Measurements from ENCODE around the gene NCKAP5L.

The NCKAP5L gene

DNA sequence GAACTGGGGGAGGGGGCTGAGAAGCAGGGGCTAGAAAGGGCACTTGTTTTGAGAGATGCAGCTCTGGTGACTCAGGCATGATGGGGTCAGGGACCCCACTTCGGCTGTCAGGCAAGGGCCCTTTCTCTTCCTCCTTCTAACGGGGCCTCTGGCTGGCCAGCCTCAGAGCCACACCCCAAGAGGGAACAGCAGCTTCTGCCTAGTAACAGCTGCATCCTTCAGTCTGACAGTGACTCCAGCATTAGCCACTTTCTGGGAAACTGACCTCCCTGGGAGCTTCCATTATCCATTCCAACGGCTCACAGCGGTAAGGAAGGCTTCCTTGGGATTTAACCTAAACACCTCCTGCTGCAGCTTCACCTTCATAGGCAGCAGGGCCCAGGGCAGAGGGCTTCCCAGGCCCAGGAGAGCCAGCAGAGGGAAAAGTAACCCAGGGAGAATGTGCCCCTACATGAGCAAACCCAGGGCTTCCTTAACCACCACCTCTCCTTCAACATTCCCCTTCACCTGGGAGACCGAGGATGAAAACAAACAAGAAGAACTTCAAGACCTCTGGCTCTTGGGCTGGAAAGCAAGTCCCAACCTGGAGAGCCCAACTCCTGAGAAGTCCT is 2.7 kb downstream of the NCKAP5L start:
- Histone ChIP-seq H3K9me2 (replicated peaks; ENCODE audit: insufficient read depth, low read length) (no peaks in the 10 kb centered on the region), H4K20me1 (ENCODE audit: low read depth, low read length) (no peaks in the 10 kb centered on the region), H3K36me3 (ENCODE audit: low read length) (no peaks in the 10 kb centered on the region), H3K9me3 (ENCODE audit: insufficient read depth, low read length) (no peaks in the 10 kb centered on the region), H3K79me2 (ENCODE audit: insufficient read depth, low read length) (no peaks in the 10 kb centered on the region), H3K27me3 (ENCODE audit: low read length) (no peaks in the 10 kb centered on the region), H3F3A (ENCODE audit: insufficient read depth) (no peaks in the 10 kb centered on the region), H3K27ac (ENCODE audit: low read depth, low read length) (no peak overlapping the region), H3K4me2 (ENCODE audit: low read depth, low read length, poor library complexity, severe bottlenecking) (no peak overlapping the region), H3K4me3 (ENCODE audit: insufficient read depth, low read length, poor library complexity, severe bottlenecking) (no peak overlapping the region), H3K9ac (ENCODE audit: low read length) (no peak overlapping the region), H2AFZ (ENCODE audit: low read depth, low read length, severe bottlenecking) (no peak overlapping the region)
- TF ChIP-seq, protein P1, sequence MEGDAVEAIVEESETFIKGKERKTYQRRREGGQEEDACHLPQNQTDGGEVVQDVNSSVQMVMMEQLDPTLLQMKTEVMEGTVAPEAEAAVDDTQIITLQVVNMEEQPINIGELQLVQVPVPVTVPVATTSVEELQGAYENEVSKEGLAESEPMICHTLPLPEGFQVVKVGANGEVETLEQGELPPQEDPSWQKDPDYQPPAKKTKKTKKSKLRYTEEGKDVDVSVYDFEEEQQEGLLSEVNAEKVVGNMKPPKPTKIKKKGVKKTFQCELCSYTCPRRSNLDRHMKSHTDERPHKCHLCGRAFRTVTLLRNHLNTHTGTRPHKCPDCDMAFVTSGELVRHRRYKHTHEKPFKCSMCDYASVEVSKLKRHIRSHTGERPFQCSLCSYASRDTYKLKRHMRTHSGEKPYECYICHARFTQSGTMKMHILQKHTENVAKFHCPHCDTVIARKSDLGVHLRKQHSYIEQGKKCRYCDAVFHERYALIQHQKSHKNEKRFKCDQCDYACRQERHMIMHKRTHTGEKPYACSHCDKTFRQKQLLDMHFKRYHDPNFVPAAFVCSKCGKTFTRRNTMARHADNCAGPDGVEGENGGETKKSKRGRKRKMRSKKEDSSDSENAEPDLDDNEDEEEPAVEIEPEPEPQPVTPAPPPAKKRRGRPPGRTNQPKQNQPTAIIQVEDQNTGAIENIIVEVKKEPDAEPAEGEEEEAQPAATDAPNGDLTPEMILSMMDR (IDR thresholded peaks at IDR 0.05; ENCODE audit: insufficient read depth, low read length, poor library complexity, severe bottlenecking) = no peak
- TF ChIP-seq EZH2phosphoT487 (conservative IDR thresholded peaks at IDR 0.05; ENCODE audit: low read length) = no peak

DNA sequence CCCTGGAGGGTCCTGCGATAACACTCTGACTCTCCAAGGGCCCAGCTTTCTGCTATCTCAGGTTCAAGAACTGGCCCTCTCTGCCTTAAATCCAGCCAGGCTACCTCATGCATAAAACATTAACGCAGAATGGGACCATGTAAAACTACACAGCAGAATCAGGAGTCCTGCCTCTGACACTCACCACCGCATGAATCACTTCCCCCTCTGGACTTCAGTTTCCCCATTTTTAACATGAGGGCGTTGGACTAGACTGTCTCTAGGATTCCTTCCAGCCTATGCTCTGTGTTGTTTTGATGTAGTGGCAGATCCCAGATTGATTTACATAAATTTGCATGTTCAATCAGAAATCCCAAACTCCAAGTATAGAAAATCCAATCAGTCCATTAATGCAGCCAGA is 3.3 kb downstream of the NCKAP5L start:
- Histone ChIP-seq H3K9ac (ENCODE audit: low read length) (no peak overlapping the region), H3F3A (ENCODE audit: insufficient read depth) (no peaks in the 10 kb centered on the region), H3K79me2 (ENCODE audit: insufficient read depth, low read length) (no peaks in the 10 kb centered on the region), H4K20me1 (ENCODE audit: low read depth, low read length) (no peaks in the 10 kb centered on the region), H2AFZ (ENCODE audit: low read depth, low read length, severe bottlenecking) (no peak overlapping the region), H3K36me3 (ENCODE audit: low read length) (no peaks in the 10 kb centered on the region), H3K9me2 (replicated peaks; ENCODE audit: insufficient read depth, low read length) (no peaks in the 10 kb centered on the region), H3K27ac (ENCODE audit: low read depth, low read length) (no peak overlapping the region), H3K9me3 (ENCODE audit: insufficient read depth, low read length) (no peaks in the 10 kb centered on the region), H3K27me3 (ENCODE audit: low read length) (no peaks in the 10 kb centered on the region), H3K4me2 (ENCODE audit: low read depth, low read length, poor library complexity, severe bottlenecking) (no peak overlapping the region), H3K4me3 (ENCODE audit: insufficient read depth, low read length, poor library complexity, severe bottlenecking) (no peak overlapping the region)
- TF ChIP-seq, protein P1 (IDR thresholded peaks at IDR 0.05; ENCODE audit: insufficient read depth, low read length, poor library complexity, severe bottlenecking) = no peak
- no peak for TF ChIP-seq EZH2phosphoT487 (conservative IDR thresholded peaks at IDR 0.05; ENCODE audit: low read length)

DNA sequence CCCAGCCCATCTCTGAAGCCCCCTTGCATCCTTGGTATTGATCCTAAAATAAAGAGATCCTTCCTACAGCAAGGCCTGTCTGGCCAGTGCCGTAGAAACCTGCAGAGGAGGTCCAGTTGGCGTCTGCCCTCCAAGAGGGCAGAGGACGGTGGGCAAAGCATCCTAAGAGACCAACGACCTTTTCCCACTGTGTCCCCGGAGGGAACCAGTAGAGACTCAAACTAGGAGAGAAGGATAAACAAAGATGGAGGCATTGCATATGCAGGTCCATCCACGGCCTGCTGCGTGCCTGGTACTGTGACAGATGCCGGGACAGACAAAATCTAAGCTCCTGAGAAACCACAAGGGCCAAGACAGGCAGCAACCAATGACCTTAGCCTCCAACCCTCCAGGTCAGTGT is 3.8 kb downstream of the NCKAP5L start:
- Histone ChIP-seq H3K4me2 (ENCODE audit: low read depth, low read length, poor library complexity, severe bottlenecking) (no peak overlapping the region), H3K36me3 (ENCODE audit: low read length) (no peaks in the 10 kb centered on the region), H3K9me2 (replicated peaks; ENCODE audit: insufficient read depth, low read length) (no peaks in the 10 kb centered on the region), H3K79me2 (ENCODE audit: insufficient read depth, low read length) (no peaks in the 10 kb centered on the region), H4K20me1 (ENCODE audit: low read depth, low read length) (no peaks in the 10 kb centered on the region), H3K27ac (ENCODE audit: low read depth, low read length) (no peak overlapping the region), H3F3A (ENCODE audit: insufficient read depth) (no peaks in the 10 kb centered on the region), H3K9ac (ENCODE audit: low read length) (no peak overlapping the region), H3K27me3 (ENCODE audit: low read length) (no peaks in the 10 kb centered on the region), H3K4me3 (ENCODE audit: insufficient read depth, low read length, poor library complexity, severe bottlenecking) (no peak overlapping the region), H2AFZ (ENCODE audit: low read depth, low read length, severe bottlenecking) (no peak overlapping the region), H3K9me3 (ENCODE audit: insufficient read depth, low read length) (no peaks in the 10 kb centered on the region)
- TF ChIP-seq, protein P1 (IDR thresholded peaks at IDR 0.05; ENCODE audit: insufficient read depth, low read length, poor library complexity, severe bottlenecking) = no peak
- TF ChIP-seq EZH2phosphoT487 (conservative IDR thresholded peaks at IDR 0.05; ENCODE audit: low read length) = no peak

Data from SU-DHL-6 (cell line).